ENCODE measurements around the gene HYAL4. TPM values are rescaled to one million over a fixed set of nuclear protein-coding genes. Genes with fewer than 3 reads are reported as not detected.

The HYAL4 gene
- total RNA-seq, 4 donors from 2014 or later = not detected

- Histone ChIP-seq H3K4me1 (peaks cover 0 to 13% (median 0%) of the 10 kb centered on the region in 4 donors), H3K4me3 (no peak overlapping the region), H3K27me3 (no peaks in the 10 kb centered on the region), H3K9me3 (no peaks in the 10 kb centered on the region), H3K36me3 (no peaks in the 10 kb centered on the region), H3K27ac (no peak overlapping the region)
- TF ChIP-seq POLR2A (IDR thresholded peaks at IDR 0.05) (no peak), CTCF (IDR thresholded peaks at IDR 0.05) (no peak), EP300 (IDR thresholded peaks at IDR 0.05) (no peak)
- no peak for DNase-seq (ENCODE audit: low spot score in 2 of 2)
Measured at GRCh38 chr7:123862775-123863174, 17.8 kb downstream of the HYAL4 start.

- no peaks in the 10 kb centered on the region for H3K36me3 ChIP-seq
- H3K4me1 ChIP-seq = peaks cover 0 to 13% (median 0%) of the 10 kb centered on the region in 4 donors
- no peaks in the 10 kb centered on the region for H3K27me3 ChIP-seq
- 45 to 48% methylated on average over 1 of the region's 1 CpG for WGBS, 2 donors
- H3K9me3 ChIP-seq = no peaks in the 10 kb centered on the region
- no peak overlapping the region for H3K4me3 ChIP-seq
- peak overlapping the region in 2 of 4 donors; percentile 28 to 57 for H3K27ac ChIP-seq
- DNase-seq (ENCODE audit: low spot score in 2 of 2) = no peak
- TF ChIP-seq POLR2A (IDR thresholded peaks at IDR 0.05) = no peak
- no peak for TF ChIP-seq EP300 (IDR thresholded peaks at IDR 0.05)
- TF ChIP-seq CTCF (IDR thresholded peaks at IDR 0.05) = no peak
Measured at GRCh38 chr7:123863461-123863860, 18.5 kb downstream of the HYAL4 start.

- 48 to 71% methylated on average over 1 of the region's 1 CpG for WGBS, 2 donors
- Histone ChIP-seq H3K9me3 (no peaks in the 10 kb centered on the region), H3K27me3 (no peaks in the 10 kb centered on the region), H3K27ac (peak overlapping the region in 2 of 4 donors; percentile 28 to 57), H3K4me1 (peaks cover 0 to 13% (median 0%) of the 10 kb centered on the region in 4 donors), H3K36me3 (no peaks in the 10 kb centered on the region), H3K4me3 (no peak overlapping the region)
- TF ChIP-seq POLR2A (IDR thresholded peaks at IDR 0.05) (no peak), CTCF (IDR thresholded peaks at IDR 0.05) (no peak), EP300 (IDR thresholded peaks at IDR 0.05) (no peak)
- DNase-seq (ENCODE audit: low spot score in 2 of 2) = no peak
Measured at GRCh38 chr7:123864012-123864411, 19.0 kb downstream of the HYAL4 start.

GRCh38 chr7:123864436-123864835 lies 19.5 kb downstream of the HYAL4 start:
- TF ChIP-seq EP300 (IDR thresholded peaks at IDR 0.05) (no peak), CTCF (IDR thresholded peaks at IDR 0.05) (no peak), POLR2A (IDR thresholded peaks at IDR 0.05) (no peak)
- H3K4me1 ChIP-seq = peaks cover 0 to 13% (median 0%) of the 10 kb centered on the region in 4 donors
- no peaks in the 10 kb centered on the region for H3K36me3 ChIP-seq
- H3K27ac ChIP-seq = peak overlapping the region in 1 of 4 donors; percentile 57
- H3K27me3 ChIP-seq = no peaks in the 10 kb centered on the region
- no peak overlapping the region for H3K4me3 ChIP-seq
- no peaks in the 10 kb centered on the region for H3K9me3 ChIP-seq
- WGBS, 2 donors = 80 to 84% methylated on average over 3 of the region's 3 CpGs
- no peak for DNase-seq (ENCODE audit: low spot score in 2 of 2)

GRCh38 chr7:123864966-123865365 lies 20.0 kb downstream of the HYAL4 start:
- Histone ChIP-seq H3K27ac (peak overlapping the region in 1 of 4 donors; percentile 57), H3K9me3 (no peaks in the 10 kb centered on the region), H3K27me3 (no peaks in the 10 kb centered on the region), H3K4me3 (no peak overlapping the region), H3K4me1 (peaks cover 0 to 13% (median 0%) of the 10 kb centered on the region in 4 donors), H3K36me3 (no peaks in the 10 kb centered on the region)
- 66 to 71% methylated on average over 1 of the region's 1 CpG for WGBS, 2 donors
- DNase-seq (ENCODE audit: low spot score in 2 of 2) = no peak
- TF ChIP-seq EP300 (IDR thresholded peaks at IDR 0.05) (no peak), CTCF (IDR thresholded peaks at IDR 0.05) (no peak), POLR2A (IDR thresholded peaks at IDR 0.05) (no peak)
